HG03469 (cell line): ENCODE data around the gene DENND6B.

Source experiments
- ATAC-seq: cut with Tn5 transposase; IDR thresholded peaks from one replicate; pipeline ENCODE4 v1.9.1; 2021; ENCODE audit warnings: mild to moderate bottlenecking, moderate library complexity, moderate number of reproducible peaks; ENCODE audit not compliant: unreplicated experiment

Gene DENND6B

GRCh38 chr22:50259302-50259701, 67.5 kb downstream of the DENND6B start:
- no peak for ATAC-seq
